ENCODE data around the gene SAXO1. TPM values are rescaled to one million over a fixed set of nuclear protein-coding genes. Genes with fewer than 3 reads are reported as not detected.

SAXO1 gene

GRCh38 chr9:18887546-18887945, 145.5 kb downstream of the SAXO1 start:
- no peak overlapping the region for H3K56ac ChIP-seq (ENCODE audit: low read length)
- no CpG with 5 or more reads among the region's 1 CpG for WGBS (ENCODE audit: extremely low coverage, insufficient coverage, low lambda C conversion rate)
- no peaks in the 10 kb centered on the region for H3K79me2 ChIP-seq (ENCODE audit: control insufficient read depth, insufficient read depth, low read length)
- no peak overlapping the region for H3K9ac ChIP-seq (ENCODE audit: low read length)
- DNase-seq: no peak
- no peak overlapping the region for H4K8ac ChIP-seq (ENCODE audit: low read depth, low read length)
- H3K4me2 ChIP-seq (ENCODE audit: low read length): no peak overlapping the region
- H3K79me1 ChIP-seq (ENCODE audit: low read length): no peaks in the 10 kb centered on the region
- no peak overlapping the region for H3K27ac ChIP-seq (ENCODE audit: low read depth, low read length)
- no peaks in the 10 kb centered on the region for H3K4me1 ChIP-seq (ENCODE audit: control insufficient read depth, low read depth, low read length)
- no peak overlapping the region for H4K5ac ChIP-seq (ENCODE audit: low read length)
- H2BK5ac ChIP-seq (ENCODE audit: low read length): no peak overlapping the region
- H3K4me3 ChIP-seq (ENCODE audit: low read length): no peak overlapping the region
- H3K18ac ChIP-seq (ENCODE audit: low read length): no peak overlapping the region
- no peaks in the 10 kb centered on the region for H3K36me3 ChIP-seq (ENCODE audit: control insufficient read depth, insufficient read depth, low read length)
- no peak overlapping the region for H2BK15ac ChIP-seq (replicated peaks; ENCODE audit: low read depth)
- no peak overlapping the region for H2AK5ac ChIP-seq (ENCODE audit: low read length)
- H3K4ac ChIP-seq (ENCODE audit: low read depth, low read length): no peak overlapping the region
- H3K23ac ChIP-seq (ENCODE audit: low read length): no peak overlapping the region
- no peak overlapping the region for H2BK120ac ChIP-seq (ENCODE audit: low read depth, low read length)
- no peaks in the 10 kb centered on the region for H3K27me3 ChIP-seq (ENCODE audit: insufficient read depth, low read length, poor library complexity)

GRCh38 chr9:18881758-18882157, 151.3 kb downstream of the SAXO1 start:
- Histone ChIP-seq H3K4me1 (ENCODE audit: control insufficient read depth, low read depth, low read length) (no peaks in the 10 kb centered on the region), H3K27me3 (ENCODE audit: insufficient read depth, low read length, poor library complexity) (no peaks in the 10 kb centered on the region), H2BK15ac (replicated peaks; ENCODE audit: low read depth) (no peak overlapping the region), H3K36me3 (ENCODE audit: control insufficient read depth, insufficient read depth, low read length) (no peaks in the 10 kb centered on the region), H3K4ac (ENCODE audit: low read depth, low read length) (no peak overlapping the region), H2BK5ac (ENCODE audit: low read length) (no peak overlapping the region), H4K8ac (ENCODE audit: low read depth, low read length) (no peak overlapping the region), H3K9ac (ENCODE audit: low read length) (no peak overlapping the region), H3K4me3 (ENCODE audit: low read length) (no peak overlapping the region), H2AK5ac (ENCODE audit: low read length) (no peak overlapping the region), H2BK120ac (ENCODE audit: low read depth, low read length) (no peak overlapping the region), H3K79me2 (ENCODE audit: control insufficient read depth, insufficient read depth, low read length) (no peaks in the 10 kb centered on the region), H3K4me2 (ENCODE audit: low read length) (no peak overlapping the region), H3K79me1 (ENCODE audit: low read length) (no peaks in the 10 kb centered on the region), H3K27ac (ENCODE audit: low read depth, low read length) (no peak overlapping the region), H3K23ac (ENCODE audit: low read length) (no peak overlapping the region), H3K56ac (ENCODE audit: low read length) (no peak overlapping the region), H3K18ac (ENCODE audit: low read length) (no peak overlapping the region), H4K5ac (ENCODE audit: low read length) (no peak overlapping the region)
- no CpG with 5 or more reads among the region's 2 CpGs for WGBS (ENCODE audit: extremely low coverage, insufficient coverage, low lambda C conversion rate)
- no peak for DNase-seq

- H3K4ac ChIP-seq (ENCODE audit: low read depth, low read length): no peak overlapping the region
- H3K79me1 ChIP-seq (ENCODE audit: low read length): no peaks in the 10 kb centered on the region
- WGBS (ENCODE audit: extremely low coverage, insufficient coverage, low lambda C conversion rate): no CpG with 5 or more reads among the region's 3 CpGs
- H3K4me3 ChIP-seq (ENCODE audit: low read length): no peak overlapping the region
- H3K79me2 ChIP-seq (ENCODE audit: control insufficient read depth, insufficient read depth, low read length): no peaks in the 10 kb centered on the region
- H3K27me3 ChIP-seq (ENCODE audit: insufficient read depth, low read length, poor library complexity): no peaks in the 10 kb centered on the region
- H4K8ac ChIP-seq (ENCODE audit: low read depth, low read length): no peak overlapping the region
- no peak overlapping the region for H3K56ac ChIP-seq (ENCODE audit: low read length)
- no peaks in the 10 kb centered on the region for H3K36me3 ChIP-seq (ENCODE audit: control insufficient read depth, insufficient read depth, low read length)
- no peak overlapping the region for H3K9ac ChIP-seq (ENCODE audit: low read length)
- H4K5ac ChIP-seq (ENCODE audit: low read length): no peak overlapping the region
- no peak overlapping the region for H3K18ac ChIP-seq (ENCODE audit: low read length)
- no peaks in the 10 kb centered on the region for H3K4me1 ChIP-seq (ENCODE audit: control insufficient read depth, low read depth, low read length)
- no peak overlapping the region for H2AK5ac ChIP-seq (ENCODE audit: low read length)
- H2BK15ac ChIP-seq (replicated peaks; ENCODE audit: low read depth): no peak overlapping the region
- no peak overlapping the region for H3K4me2 ChIP-seq (ENCODE audit: low read length)
- no peak overlapping the region for H2BK5ac ChIP-seq (ENCODE audit: low read length)
- H2BK120ac ChIP-seq (ENCODE audit: low read depth, low read length): no peak overlapping the region
- no peak overlapping the region for H3K23ac ChIP-seq (ENCODE audit: low read length)
- no peak overlapping the region for H3K27ac ChIP-seq (ENCODE audit: low read depth, low read length)
- DNase-seq: no peak
These were observed 155.0 kb downstream of the SAXO1 start for GRCh38 chr9:18877984-18878383.

Small RNA genes lying within 50 kb of the gene (small RNA-seq; reads per million reads assigned to genes)
- not detected for gene RNU6-264P (ENCODE audit: insufficient read depth)
- gene SCARNA8 (ENCODE audit: insufficient read depth): 5.6 reads per million, percentile 73 among the genes with 10 or more reads in this experiment
